WTC11 (cell line): ENCODE measurements around the gene GPR153. TPM values are rescaled to one million over a fixed set of nuclear protein-coding genes. Genes with fewer than 3 reads are reported as not detected.

Experiments
- ATAC-seq: fragments of 200-7000 bp; cut with Tn5 transposase; 2 replicates; pipeline ENCODE4 v1.10.0; 2021; ENCODE audit warnings: mild to moderate bottlenecking, moderate library complexity
- CTCF ChIA-PET: fragments of 300-600 bp; sonication (Branson Sonifier 250); formaldehyde crosslinking; loops from one replicate; lab custom pipeline; 2021; ENCODE audit warnings: antibody characterized with exemption; lab: Charles Lee
- POLR2A ChIA-PET: fragments of 350-600 bp; sonication (Branson Sonifier 250); formaldehyde crosslinking; loops from one replicate; lab custom pipeline; 2021; ENCODE audit warnings: antibody characterized with exemption; lab: Charles Lee
- DNase-seq: peaks from one replicate; pipeline ENCODE4 v3.0.0; 2021; ENCODE audit warnings: low spot score
- H3K27ac Mint-ChIP-seq: 2 replicates; pipeline ENCODE4 v1.8.0; 2021; ENCODE audit warnings: mixed read lengths
- H3K27me3 Mint-ChIP-seq: 2 replicates; pipeline ENCODE4 v1.8.0; 2021; ENCODE audit warnings: low read depth, mild to moderate bottlenecking, moderate library complexity, mixed read lengths
- H3K36me3 Mint-ChIP-seq: 2 replicates; pipeline ENCODE4 v1.8.0; 2021; ENCODE audit warnings: mixed read lengths
- H3K4me1 Mint-ChIP-seq: 2 replicates; pipeline ENCODE4 v1.8.0; 2022; ENCODE audit warnings: mixed read lengths
- H3K4me3 Mint-ChIP-seq: 2 replicates; pipeline ENCODE4 v1.8.0; 2021; ENCODE audit warnings: mild to moderate bottlenecking, moderate library complexity, mixed read lengths
- H3K9me3 Mint-ChIP-seq: 2 replicates; pipeline ENCODE4 v1.8.0; 2021; ENCODE audit warnings: mixed read lengths
- EMX1 ChIP-seq: fragments of 250-450 bp; sonication (Bioruptor Pico); IDR thresholded peaks from 2 replicates; pipeline ENCODE4 v1.8.0; 2021; ENCODE audit warnings: mild to moderate bottlenecking
- ETV6 ChIP-seq: sonication (generic); formaldehyde crosslinking; IDR thresholded peaks from 2 replicates; pipeline ENCODE4 v1.8.1; 2022; ENCODE audit warnings: mild to moderate bottlenecking, missing genetic modification reagents
- FOXJ3 ChIP-seq: sonication (generic); formaldehyde crosslinking; IDR thresholded peaks from 2 replicates; pipeline ENCODE4 v1.9.0; 2021; ENCODE audit warnings: missing genetic modification reagents, mild to moderate bottlenecking, borderline replicate concordance
- SP1 ChIP-seq: sonication (generic); formaldehyde crosslinking; conservative IDR thresholded peaks from 2 replicates; pipeline ENCODE4 v1.8.1; 2022; ENCODE audit warnings: missing genetic modification reagents
- TEAD1 ChIP-seq: sonication (generic); formaldehyde crosslinking; IDR thresholded peaks from 2 replicates; pipeline ENCODE4 v1.8.0; 2022; ENCODE audit warnings: mild to moderate bottlenecking, missing genetic modification reagents
- ZBTB21 ChIP-seq: sonication (generic); formaldehyde crosslinking; IDR thresholded peaks from 2 replicates; pipeline ENCODE4 v1.8.1; 2023; ENCODE audit warnings: mild to moderate bottlenecking, missing genetic modification reagents, borderline replicate concordance
- ZNF138 ChIP-seq: sonication (generic); formaldehyde crosslinking; conservative IDR thresholded peaks from 2 replicates; pipeline ENCODE4 v1.8.1; 2022; ENCODE audit warnings: mild to moderate bottlenecking, moderate library complexity, missing genetic modification reagents
- ZNF416 ChIP-seq: fragments of 250-450 bp; sonication (Bioruptor Pico); IDR thresholded peaks from 2 replicates; pipeline ENCODE4 v1.9.0; 2021; ENCODE audit warnings: mild to moderate bottlenecking, inconsistent platforms
- total RNA-seq: library from RNA; stranded (reverse); gene quantifications from 3 replicates; pipeline ENCODE4 v1.2.3, GENCODE V29; 2021
- TF ChIP-seq, protein P1 (sequence below): fragments of 250-450 bp; sonication (Bioruptor Pico); IDR thresholded peaks from 2 replicates; pipeline ENCODE4 v1.9.0; 2021; ENCODE audit warnings: mild to moderate bottlenecking
- TF ChIP-seq, protein P2 (sequence below): sonication (generic); formaldehyde crosslinking; IDR thresholded peaks from 2 replicates; pipeline ENCODE4 v1.8.1; 2023; ENCODE audit warnings: mild to moderate bottlenecking, missing genetic modification reagents, borderline replicate concordance
- TF ChIP-seq, protein P3 (sequence below): sonication (generic); formaldehyde crosslinking; IDR thresholded peaks from 2 replicates; pipeline ENCODE4 v1.8.0; 2022; ENCODE audit warnings: missing genetic modification reagents
- TF ChIP-seq, protein P4 (sequence below): sonication (generic); formaldehyde crosslinking; IDR thresholded peaks from 2 replicates; pipeline ENCODE4 v1.8.1; 2022; ENCODE audit warnings: low read depth, mild to moderate bottlenecking, moderate library complexity, missing genetic modification reagents, borderline replicate concordance
- TF ChIP-seq, protein P5 (sequence below): sonication (generic); formaldehyde crosslinking; IDR thresholded peaks from 2 replicates; pipeline ENCODE4 v1.8.0; 2022; ENCODE audit warnings: mild to moderate bottlenecking, missing genetic modification reagents

GPR153 gene
- total RNA-seq, 1 experiment from 2014 or later = 13.4 TPM

DNA sequence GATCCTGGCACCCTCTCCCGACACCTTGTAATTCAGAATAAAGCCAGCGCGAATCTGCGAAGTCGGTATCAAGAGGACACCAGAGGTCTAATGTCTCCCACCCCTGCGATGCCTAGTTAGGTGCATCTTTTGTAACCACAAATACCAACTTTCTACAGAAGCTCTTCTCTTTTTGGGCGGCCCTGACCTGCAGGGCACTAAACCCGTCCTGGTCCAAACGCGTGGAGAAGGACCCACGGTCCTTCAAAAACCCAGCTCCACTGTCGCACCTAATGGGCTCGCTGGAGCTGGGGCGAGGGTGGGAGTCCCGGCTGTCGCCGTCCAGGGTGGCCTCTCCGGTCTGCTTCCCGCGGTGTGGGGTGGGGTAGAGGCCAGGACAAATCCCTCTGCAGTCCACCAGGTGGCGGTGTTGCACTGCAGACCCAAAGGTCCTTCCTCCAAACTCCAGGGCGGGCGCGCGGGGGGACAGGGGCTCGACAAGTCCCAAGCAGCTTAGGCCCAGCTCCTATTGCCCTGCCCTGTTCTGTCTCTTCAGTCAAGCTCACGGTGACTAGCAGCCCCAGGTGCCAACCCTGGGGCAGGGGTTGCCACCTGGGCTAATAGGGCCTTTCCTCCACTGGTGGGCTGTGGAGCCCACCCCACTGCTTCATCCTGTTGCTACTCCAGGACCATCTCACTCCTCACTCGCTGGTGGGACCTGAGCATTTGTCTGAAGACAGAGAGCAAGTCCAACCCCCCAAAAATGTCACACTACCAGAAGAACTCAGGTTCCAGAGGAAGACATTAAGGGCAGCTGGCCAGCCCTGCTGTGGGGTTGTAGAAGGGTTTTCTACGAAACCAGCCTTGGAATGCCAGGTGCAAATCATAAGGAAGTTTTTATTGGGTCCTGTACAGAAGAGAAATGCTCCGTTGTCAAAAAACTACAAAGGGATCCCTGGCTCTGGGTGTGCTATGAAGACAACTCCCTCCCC, 14.1 kb downstream of the GPR153 start (continued):
- TF ChIP-seq, protein P1, sequence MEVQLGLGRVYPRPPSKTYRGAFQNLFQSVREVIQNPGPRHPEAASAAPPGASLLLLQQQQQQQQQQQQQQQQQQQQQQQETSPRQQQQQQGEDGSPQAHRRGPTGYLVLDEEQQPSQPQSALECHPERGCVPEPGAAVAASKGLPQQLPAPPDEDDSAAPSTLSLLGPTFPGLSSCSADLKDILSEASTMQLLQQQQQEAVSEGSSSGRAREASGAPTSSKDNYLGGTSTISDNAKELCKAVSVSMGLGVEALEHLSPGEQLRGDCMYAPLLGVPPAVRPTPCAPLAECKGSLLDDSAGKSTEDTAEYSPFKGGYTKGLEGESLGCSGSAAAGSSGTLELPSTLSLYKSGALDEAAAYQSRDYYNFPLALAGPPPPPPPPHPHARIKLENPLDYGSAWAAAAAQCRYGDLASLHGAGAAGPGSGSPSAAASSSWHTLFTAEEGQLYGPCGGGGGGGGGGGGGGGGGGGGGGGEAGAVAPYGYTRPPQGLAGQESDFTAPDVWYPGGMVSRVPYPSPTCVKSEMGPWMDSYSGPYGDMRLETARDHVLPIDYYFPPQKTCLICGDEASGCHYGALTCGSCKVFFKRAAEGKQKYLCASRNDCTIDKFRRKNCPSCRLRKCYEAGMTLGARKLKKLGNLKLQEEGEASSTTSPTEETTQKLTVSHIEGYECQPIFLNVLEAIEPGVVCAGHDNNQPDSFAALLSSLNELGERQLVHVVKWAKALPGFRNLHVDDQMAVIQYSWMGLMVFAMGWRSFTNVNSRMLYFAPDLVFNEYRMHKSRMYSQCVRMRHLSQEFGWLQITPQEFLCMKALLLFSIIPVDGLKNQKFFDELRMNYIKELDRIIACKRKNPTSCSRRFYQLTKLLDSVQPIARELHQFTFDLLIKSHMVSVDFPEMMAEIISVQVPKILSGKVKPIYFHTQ (CRISPR knock-in tag) = no peak
- TF ChIP-seq ZNF416 (CRISPR knock-in tag) = peak; percentile 56; the same call in 1 of the 2 replicates
- TF ChIP-seq, all 79 proteins: peak for 10

DNA sequence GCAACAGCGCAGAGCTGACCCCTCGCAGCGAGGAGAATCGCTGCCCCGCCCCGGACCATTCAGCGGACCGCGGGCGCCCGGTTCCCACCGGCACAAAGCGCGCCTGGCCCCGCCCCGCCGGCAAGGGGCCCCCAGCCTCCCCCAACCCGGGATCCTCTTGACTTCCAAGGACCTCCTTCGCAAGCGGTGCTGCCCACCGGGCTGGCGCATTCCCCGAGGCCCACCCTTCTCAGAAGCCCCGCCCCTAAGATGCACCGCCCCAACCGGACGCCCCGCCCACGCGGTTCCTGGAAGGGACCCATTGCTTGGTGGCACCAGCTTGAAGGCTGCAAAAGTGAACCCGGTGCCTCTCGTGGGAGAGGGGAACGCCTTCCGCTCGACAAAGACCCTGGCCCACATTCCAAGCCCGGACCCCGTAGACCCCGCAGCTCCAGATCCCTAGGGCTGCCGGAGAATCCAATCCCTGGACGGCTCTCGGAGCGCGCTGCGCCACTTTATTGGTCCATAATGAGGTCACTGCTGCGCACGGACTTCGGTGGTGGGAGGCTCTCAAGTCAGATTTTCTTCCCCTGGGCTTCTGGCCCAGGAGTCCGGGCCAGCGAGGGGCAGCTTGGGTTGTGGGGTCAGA, 14.9 kb downstream of the GPR153 start:
- Mint-ChIP-seq H3K4me1 (peaks cover 27% of the 10 kb centered on the region), H3K36me3 (no peaks in the 10 kb centered on the region), H3K9me3 (no peaks in the 10 kb centered on the region), H3K27ac (peak overlapping the region; percentile 92), H3K27me3 (peaks cover 45% of the 10 kb centered on the region), H3K4me3 (peak overlapping the region; percentile 81)
- ChIA-PET POLR2A (interaction anchor here (0.5 to 4.8 kb wide), 6 partner anchors 8 to 192 kb away, joined by 3 to 22 read pairs (median 4); partner anchors contain the start of gene ICMT), CTCF (interaction anchor here (0.5 to 21.4 kb wide), 54 partner anchors 10 to 797 kb away, joined by 3 to 489 read pairs (median 5); partner anchors contain the start of genes ACOT7, ESPN, GPR153 and HES2)
- DNase-seq (peak; percentile 97), ATAC-seq (peak; percentile 58)
- TF ChIP-seq TEAD1 (CRISPR knock-in tag) = 0 out of 2 replicates have a peak, but pooled peaks have one; percentile 17
- TF ChIP-seq EMX1 (CRISPR knock-in tag) = no peak
- TF ChIP-seq ZBTB21 (CRISPR knock-in tag) = 0 out of 2 replicates have a peak, but pooled peaks have one; percentile 29
- TF ChIP-seq, protein P2, sequence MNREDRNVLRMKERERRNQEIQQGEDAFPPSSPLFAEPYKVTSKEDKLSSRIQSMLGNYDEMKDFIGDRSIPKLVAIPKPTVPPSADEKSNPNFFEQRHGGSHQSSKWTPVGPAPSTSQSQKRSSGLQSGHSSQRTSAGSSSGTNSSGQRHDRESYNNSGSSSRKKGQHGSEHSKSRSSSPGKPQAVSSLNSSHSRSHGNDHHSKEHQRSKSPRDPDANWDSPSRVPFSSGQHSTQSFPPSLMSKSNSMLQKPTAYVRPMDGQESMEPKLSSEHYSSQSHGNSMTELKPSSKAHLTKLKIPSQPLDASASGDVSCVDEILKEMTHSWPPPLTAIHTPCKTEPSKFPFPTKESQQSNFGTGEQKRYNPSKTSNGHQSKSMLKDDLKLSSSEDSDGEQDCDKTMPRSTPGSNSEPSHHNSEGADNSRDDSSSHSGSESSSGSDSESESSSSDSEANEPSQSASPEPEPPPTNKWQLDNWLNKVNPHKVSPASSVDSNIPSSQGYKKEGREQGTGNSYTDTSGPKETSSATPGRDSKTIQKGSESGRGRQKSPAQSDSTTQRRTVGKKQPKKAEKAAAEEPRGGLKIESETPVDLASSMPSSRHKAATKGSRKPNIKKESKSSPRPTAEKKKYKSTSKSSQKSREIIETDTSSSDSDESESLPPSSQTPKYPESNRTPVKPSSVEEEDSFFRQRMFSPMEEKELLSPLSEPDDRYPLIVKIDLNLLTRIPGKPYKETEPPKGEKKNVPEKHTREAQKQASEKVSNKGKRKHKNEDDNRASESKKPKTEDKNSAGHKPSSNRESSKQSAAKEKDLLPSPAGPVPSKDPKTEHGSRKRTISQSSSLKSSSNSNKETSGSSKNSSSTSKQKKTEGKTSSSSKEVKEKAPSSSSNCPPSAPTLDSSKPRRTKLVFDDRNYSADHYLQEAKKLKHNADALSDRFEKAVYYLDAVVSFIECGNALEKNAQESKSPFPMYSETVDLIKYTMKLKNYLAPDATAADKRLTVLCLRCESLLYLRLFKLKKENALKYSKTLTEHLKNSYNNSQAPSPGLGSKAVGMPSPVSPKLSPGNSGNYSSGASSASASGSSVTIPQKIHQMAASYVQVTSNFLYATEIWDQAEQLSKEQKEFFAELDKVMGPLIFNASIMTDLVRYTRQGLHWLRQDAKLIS (CRISPR knock-in tag) = peak; percentile 77; the same call in 1 of the 2 replicates
- TF ChIP-seq, protein P3, sequence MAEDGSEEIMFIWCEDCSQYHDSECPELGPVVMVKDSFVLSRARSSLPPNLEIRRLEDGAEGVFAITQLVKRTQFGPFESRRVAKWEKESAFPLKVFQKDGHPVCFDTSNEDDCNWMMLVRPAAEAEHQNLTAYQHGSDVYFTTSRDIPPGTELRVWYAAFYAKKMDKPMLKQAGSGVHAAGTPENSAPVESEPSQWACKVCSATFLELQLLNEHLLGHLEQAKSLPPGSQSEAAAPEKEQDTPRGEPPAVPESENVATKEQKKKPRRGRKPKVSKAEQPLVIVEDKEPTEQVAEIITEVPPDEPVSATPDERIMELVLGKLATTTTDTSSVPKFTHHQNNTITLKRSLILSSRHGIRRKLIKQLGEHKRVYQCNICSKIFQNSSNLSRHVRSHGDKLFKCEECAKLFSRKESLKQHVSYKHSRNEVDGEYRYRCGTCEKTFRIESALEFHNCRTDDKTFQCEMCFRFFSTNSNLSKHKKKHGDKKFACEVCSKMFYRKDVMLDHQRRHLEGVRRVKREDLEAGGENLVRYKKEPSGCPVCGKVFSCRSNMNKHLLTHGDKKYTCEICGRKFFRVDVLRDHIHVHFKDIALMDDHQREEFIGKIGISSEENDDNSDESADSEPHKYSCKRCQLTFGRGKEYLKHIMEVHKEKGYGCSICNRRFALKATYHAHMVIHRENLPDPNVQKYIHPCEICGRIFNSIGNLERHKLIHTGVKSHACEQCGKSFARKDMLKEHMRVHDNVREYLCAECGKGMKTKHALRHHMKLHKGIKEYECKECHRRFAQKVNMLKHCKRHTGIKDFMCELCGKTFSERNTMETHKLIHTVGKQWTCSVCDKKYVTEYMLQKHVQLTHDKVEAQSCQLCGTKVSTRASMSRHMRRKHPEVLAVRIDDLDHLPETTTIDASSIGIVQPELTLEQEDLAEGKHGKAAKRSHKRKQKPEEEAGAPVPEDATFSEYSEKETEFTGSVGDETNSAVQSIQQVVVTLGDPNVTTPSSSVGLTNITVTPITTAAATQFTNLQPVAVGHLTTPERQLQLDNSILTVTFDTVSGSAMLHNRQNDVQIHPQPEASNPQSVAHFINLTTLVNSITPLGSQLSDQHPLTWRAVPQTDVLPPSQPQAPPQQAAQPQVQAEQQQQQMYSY = peak; percentile 12; the same call in 1 of the 2 replicates
- TF ChIP-seq SP1 = peak; percentile 35
- TF ChIP-seq, protein P4, sequence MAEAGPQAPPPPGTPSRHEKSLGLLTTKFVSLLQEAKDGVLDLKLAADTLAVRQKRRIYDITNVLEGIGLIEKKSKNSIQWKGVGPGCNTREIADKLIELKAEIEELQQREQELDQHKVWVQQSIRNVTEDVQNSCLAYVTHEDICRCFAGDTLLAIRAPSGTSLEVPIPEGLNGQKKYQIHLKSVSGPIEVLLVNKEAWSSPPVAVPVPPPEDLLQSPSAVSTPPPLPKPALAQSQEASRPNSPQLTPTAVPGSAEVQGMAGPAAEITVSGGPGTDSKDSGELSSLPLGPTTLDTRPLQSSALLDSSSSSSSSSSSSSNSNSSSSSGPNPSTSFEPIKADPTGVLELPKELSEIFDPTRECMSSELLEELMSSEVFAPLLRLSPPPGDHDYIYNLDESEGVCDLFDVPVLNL = 0 out of 2 replicates have a peak, but pooled peaks have one; percentile 34
- TF ChIP-seq ZNF138 (CRISPR knock-in tag) = 0 out of 2 replicates have a peak, but pooled peaks have one; percentile 68
- TF ChIP-seq FOXJ3 (CRISPR knock-in tag) = no peak
- no peak for TF ChIP-seq ETV6 (CRISPR knock-in tag)
- TF ChIP-seq, protein P5, sequence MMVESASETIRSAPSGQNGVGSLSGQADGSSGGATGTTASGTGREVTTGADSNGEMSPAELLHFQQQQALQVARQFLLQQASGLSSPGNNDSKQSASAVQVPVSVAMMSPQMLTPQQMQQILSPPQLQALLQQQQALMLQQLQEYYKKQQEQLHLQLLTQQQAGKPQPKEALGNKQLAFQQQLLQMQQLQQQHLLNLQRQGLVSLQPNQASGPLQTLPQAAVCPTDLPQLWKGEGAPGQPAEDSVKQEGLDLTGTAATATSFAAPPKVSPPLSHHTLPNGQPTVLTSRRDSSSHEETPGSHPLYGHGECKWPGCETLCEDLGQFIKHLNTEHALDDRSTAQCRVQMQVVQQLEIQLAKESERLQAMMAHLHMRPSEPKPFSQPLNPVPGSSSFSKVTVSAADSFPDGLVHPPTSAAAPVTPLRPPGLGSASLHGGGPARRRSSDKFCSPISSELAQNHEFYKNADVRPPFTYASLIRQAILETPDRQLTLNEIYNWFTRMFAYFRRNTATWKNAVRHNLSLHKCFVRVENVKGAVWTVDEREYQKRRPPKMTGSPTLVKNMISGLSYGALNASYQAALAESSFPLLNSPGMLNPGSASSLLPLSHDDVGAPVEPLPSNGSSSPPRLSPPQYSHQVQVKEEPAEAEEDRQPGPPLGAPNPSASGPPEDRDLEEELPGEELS = no peak
